Stimulated activated CD4-positive, alpha-beta T cell treated with anti-CD3 and anti-CD28 coated beads, Interleukin-15, amount 100 ng/mL, for 48 hours (primary cell): Measurements from ENCODE around the gene PHF12.
A peak's percentile ranks its signal among the peaks of the same experiment; 100 is the strongest.
"Not testable (repeated sequence)": the region's sequence is repeated elsewhere in the genome, so short reads cannot be mapped to it uniquely, and the experiment has no call there.

Experiments
- DNase-seq, 2 donors: peaks; one replicate each; pipeline ENCODE4 v3.0.0-alpha.2; 2020; ENCODE audit warnings: low read depth in 2 of 2

PHF12 gene

GRCh38 chr17:28882154-28882895 is 69.0 kb downstream of the PHF12 start:
- no peak for DNase-seq

GRCh38 chr17:28881533-28882056 is 69.7 kb downstream of the PHF12 start:
- DNase-seq = no peak

DNA sequence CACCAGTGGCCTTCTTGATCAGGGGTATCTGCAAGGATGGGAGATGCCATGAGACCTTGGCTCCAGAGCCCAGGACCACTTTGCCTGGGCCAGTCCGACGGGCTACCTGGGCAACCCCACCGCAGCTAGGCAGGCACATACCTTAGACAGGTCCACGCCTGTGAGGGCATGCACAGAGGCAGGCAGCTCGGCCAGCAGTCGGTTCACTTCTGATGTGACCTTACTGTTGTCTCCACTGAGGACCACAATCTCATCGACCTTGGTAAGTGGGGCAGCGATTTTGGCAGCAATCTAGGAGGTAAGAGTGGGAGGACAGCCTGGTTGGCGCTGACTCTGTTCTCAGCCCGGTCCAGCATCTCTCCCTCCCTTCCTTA is 70.8 kb downstream of the PHF12 start:
- no peak for DNase-seq

DNA sequence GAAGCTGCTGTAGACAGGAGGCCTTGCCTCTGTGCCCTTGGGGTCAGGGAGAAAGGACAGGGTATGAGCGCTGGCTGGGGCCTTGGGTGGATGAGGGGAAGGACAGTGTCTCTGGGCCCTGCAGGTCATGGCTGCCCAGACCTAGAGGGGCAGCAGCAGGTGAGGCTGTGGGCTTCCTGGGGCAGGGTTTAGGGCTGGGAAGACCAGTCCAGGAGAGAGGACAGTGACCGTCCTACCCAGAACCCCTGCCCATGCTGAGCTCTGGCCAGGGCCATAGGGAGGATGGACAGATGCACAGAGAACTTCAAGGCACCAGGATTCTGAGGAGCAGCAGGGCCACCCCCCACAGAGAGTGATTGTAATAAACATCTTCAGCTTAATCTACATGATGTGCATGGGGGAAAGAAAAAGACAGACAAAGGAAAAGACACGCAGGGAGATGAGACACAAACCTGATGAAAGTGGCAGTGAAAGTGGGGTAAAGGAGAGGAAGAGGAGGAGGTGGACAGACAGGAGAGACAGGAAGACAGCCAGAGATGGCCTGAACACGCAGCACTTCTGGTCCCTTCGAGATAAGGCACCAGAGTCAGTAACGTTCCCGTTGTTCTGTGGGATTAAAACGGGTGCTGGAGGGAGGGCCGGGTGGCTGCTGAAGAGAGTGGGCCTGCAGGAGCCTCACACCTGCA is 71.3 kb downstream of the PHF12 start:
- DNase-seq = no peak

DNA sequence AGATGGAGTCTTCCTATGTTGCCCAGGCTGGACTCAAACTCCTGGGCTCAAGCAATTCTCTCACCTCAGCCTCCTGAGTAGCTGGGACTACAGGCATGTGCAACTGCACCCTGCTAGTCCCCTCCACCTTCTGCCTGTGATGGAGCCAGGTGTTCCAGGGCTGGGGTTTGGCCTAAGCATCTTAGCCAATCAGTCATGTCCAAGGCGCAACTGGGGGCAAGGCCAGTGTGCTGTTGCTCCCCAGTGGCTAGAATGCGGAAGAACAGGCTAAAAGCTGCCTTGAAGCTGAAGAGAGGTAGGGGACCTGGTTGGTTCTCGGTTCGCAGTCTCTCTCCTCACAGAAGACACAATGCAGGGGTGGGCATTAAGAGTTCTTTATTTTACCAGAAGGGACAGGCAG is 72.3 kb downstream of the PHF12 start:
- no peak for DNase-seq

- DNase-seq = no peak
Observed at GRCh38 chr17:28878158-28878910, 73.0 kb downstream of the PHF12 start.

DNA sequence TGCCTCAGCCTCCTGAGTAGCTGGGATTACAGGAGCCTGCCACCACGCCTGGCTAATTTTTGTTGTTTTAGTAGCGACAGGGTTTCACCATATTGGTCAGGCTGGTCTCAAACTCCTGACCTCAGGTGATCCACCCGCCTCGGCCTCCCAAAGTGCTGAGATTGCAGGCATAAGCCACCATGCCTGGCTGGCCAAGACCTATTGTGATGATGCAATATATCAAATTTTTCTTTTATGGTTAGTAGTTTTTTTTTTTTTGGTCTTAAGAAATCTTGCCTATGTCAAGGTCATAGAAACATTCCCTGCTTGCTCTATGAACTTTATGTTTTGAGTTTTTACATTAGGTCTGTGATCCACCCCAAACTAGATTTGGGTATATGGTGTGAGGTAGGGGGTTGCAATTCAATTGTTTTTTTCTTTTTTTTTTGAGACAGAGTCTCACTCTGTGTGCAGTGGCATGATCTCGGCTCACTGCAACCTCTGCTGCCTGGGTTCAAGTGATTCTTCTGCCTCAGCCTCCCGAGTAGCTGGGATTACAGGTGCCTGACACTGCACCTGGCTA is 74.1 kb downstream of the PHF12 start:
- not testable (repeated sequence) for DNase-seq

DNA sequence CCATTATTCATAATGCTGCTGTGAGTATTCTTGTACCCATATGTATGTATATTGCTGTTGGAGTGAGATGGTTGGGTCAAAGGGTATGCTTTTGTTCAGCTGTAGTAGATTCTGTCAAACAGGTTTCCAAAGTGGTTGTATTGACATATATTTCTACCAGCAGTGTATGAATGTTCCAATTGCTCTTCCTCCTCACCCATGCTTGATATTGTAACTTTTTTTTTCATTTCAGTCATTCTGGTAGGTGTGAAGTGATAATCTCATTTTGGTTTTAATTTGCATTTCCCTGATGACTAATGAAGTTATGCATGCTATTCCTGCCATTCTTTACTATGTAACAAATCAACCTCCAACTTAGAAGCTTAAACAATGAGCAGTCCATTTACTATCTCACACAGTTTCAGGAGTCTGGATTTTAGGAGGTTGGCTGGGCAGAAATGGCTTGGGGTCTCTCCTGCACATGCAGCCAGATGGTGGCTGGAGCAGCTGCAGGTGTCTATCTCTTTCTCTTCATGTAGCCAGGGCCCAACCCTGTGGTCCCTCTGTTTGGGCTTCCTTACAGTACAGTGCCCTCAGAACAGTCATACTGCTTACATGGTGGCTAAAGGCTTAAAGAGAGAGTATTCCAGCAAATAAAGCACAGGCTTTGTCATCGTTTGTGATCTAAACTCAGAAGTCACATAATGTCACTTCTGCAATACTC is 75.3 kb downstream of the PHF12 start:
- no peak for DNase-seq

DNA sequence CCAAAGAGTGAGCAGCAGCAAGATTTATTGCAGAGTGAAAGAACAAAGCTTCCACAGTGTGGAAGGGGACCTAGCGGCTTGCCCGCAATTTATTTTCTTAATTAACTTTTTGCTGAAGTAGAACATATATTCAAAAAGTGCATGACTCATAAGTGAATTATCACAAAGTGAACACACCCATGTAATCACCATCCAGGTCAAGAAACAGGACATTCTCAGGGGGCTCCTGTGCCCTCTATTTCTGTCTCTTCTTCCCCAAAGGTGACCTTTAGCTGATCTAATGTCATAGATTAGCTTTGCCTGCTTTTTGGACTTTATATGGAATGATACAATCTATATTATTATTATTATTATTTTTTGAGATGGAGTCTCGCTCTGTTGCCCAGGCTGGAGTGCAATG is 76.6 kb downstream of the PHF12 start:
- DNase-seq = no peak

DNA sequence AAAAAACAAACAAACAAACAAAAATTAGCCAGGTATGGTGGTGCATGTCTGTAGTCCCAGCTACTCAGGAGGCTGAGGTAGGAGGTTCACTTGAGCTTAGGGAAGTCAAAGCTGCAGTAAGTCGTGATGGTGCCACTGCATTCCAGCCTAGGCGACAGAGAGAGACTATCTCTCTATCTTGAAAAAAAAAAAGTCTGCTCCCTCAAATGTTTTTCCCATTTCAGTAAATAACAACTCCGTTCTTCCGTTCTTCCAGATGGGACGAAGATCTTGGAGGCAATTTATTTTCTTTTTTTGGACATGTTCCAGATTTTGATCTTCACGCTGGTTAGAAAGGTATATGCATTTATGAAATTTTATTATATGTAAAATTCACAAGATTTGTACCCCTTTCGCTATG is 77.5 kb downstream of the PHF12 start:
- no peak for DNase-seq

DNA sequence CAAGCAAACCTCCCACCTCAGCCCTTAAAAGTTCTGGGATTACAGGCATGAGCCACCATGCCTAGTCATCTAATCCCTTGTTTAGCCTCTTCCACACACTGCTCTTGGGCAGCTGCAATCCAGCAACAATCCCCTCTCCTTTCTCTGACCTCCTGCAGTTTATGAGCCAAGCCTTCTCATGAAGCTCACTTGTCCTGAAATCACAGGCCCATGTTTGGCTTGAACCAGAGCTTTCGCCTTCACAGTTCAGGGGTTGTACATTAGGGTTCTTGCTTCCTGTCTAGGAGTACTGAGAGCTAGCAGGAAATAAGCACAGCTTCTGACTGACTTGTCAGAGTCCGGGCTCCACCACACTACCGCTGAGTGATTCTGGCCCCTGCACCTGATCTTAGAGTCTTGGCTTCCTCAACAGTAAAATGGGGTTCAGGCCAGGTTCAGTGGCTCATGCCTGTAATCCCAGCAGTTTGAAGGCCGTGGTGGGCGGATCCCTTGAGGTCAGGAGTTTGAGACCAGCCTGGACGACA is 80.2 kb downstream of the PHF12 start:
- DNase-seq = peak; percentile 21 to 22

GRCh38 chr17:28867276-28867675 is 84.0 kb downstream of the PHF12 start:
- DNase-seq = no peak

- no peak for DNase-seq
Observed at GRCh38 chr17:28865946-28866752, 85.2 kb downstream of the PHF12 start.

GRCh38 chr17:28864991-28865849 is 86.1 kb downstream of the PHF12 start:
- no peak for DNase-seq

GRCh38 chr17:28863953-28864352 is 87.4 kb downstream of the PHF12 start:
- DNase-seq = no peak

- no peak for DNase-seq
Observed at GRCh38 chr17:28862561-28862960, 88.8 kb downstream of the PHF12 start.

DNA sequence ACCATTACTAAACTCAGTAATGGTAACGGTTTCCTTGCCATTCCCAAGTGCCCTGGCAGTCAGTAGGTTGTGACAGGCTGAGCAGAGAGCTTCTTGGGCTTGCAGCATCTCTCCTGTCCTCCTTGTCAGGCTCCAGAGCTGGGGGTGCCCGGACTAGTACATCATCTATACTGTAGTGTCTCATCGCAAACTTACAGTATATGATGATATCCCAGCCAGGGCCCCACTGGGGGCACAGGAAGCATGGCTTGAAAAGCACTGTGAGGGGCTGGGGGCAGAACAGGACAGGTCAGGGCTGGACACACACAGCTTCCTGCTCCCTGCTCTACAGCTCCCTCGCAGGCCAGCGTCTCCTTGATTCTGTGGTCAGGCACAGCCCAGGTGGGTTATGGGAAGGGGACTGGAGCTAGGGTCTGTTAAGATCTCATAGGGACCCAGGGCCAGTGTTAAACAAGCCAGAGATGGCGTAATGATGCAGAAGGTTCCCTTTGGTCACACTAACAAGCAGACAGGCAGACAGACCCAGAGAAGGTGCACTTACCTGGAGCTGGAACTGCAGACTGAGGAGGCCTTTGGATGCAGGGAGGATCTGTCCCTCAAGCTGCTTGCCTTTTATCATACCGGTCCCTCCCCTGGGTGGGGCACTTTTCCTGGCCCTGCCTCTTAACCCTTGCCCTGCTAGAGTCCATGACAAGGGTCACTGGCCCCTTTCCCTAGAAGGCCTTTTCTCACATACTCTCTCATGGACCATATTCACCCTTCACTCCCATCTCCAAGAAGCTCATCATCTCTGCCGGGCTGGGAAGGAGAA is 89.7 kb downstream of the PHF12 start:
- DNase-seq = no peak

DNA sequence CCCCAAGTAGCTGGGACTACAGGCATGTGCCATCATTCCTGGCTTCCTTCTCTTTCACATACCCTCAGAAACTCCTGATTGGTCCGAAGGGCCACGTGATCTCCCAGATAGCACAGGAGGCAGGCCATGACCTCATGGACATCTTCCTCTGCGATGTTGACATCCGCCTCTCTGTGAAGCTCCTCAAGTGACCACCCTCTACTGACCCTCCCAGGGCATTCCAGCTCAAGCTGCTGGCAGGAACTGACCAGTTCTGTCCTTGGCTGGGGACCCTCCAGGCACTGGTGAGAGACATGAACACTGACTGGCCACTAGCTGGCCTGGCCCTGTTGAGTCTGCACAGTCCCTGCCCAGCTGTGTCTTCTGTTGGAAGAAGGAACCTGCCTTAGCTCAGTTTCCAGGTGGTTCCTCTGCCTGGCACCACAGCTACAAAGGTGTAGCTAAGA is 90.9 kb downstream of the PHF12 start:
- no peak for DNase-seq
